HG02759 (cell line): ENCODE measurements around the gene PSMD11.

Experiments used
- ATAC-seq: cut with Tn5 transposase; IDR thresholded peaks from one replicate; pipeline ENCODE4 v1.9.1; 2021; ENCODE audit warnings: mild to moderate bottlenecking, moderate library complexity; ENCODE audit not compliant: unreplicated experiment

PSMD11 gene

GRCh38 chr17:32463304-32463703 lies 19.0 kb downstream of the PSMD11 start:
- ATAC-seq, result no peak

DNA sequence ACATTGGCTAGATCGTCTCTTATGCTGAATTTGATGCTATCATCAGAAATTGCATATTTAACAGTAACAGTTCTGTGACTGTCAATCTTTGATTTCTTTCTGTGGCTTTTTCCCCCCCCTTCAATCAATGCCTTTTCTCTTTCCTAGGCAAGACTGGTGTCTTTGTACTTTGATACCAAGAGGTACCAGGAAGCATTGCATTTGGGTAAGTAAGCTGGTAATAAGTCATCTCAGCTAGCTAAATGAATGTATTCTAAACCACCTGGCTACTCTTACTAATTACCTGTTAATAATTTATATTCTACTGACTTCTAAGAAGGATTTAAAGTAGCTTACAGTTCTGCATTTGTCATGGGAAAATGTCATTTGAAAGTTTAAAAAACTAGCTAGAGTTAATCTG lies 20.1 kb downstream of the PSMD11 start:
- no peak for ATAC-seq

DNA sequence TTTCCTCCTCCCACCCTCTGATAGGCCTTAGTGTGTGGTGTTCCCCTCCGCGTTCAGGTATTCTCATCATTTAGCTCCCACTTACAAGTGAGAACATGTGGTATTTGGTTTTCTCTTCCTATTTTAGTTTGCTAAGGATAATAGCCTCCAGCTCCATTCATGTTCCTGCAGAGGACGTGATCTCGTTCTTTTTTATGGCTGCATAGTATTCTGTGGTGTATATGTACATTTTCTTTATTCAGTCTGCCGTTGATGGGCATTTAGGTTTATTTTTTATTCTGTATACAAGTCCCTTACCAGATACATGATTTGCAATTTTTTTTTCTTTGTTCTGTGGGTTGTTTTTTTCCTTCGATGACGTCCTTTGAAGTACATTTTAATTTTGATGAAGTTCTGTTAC lies 23.6 kb downstream of the PSMD11 start:
- ATAC-seq, result no peak

DNA sequence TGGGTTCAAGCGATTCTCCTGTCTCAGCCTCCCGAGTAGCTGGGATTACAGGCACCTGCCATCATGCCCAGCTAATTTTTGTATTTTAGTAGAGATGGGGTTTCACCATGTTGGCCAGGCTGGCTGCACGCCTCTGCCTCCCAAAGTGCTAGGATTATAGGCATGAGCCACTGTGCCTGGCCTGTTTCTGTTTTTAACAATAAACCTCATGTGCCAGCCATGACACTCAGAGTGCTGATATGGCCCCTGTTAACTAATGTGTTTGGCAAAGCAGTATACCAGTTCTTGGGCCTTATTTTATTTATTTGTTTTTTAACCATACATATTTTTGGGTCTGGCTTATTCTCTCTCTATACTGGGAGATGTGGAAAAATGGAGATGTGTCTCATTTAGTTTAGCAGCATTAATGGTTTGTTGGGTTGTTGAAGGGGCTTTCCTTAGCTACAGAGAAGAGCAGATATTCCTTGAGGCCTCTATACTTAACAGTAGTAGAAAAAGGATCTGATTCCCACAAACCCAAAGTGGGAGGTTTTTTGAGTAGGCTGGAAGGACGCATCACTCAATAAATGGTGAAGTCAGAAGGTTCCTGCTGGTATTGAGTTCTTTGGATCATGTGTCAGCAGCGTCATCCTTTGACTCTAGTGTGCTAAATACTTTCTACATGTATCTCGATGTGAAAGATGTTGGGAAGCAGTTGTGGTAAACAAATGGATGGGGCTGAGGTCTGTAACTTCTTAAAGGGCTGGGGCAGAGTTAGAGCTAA lies 26.3 kb downstream of the PSMD11 start:
- no peak for ATAC-seq

DNA sequence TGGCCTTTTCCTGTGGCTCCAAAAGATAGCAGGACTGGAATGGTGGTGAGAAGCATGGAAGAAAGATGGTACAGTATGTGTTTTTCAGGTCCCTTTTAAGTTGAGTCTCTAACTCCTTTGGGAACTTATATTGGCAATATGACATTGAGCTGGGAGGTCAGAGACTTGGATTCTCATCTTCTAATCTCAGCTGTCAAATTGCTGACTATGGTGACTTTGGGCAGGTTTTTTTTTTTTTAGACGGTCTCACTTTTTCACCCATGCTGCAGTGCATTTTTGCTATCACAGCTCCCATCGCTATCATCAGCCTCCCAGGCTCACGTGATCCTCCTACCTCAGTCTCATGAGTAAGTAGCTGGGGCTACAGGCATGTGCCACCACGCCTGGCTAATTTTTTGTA lies 27.3 kb downstream of the PSMD11 start:
- no peak for ATAC-seq

DNA sequence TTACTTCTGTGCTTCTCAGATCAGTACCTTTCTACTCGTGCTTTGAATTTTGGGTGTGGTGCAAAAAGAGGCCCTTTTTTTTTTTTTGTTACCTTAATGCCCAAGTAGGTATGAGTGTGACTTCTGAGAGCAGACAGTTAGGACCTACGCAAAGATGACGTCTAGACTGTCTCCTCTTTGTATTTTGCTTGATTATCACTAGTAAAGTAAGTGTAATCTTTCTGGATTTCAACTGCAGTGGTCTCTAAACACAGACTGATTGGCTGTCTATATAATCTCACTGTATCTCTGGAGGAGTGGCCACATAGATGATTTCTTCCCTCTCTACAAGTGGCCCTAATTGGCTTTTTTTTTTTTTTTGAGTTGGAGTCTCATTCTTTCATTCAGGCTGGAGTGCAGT lies 30.9 kb downstream of the PSMD11 start:
- no peak for ATAC-seq

GRCh38 chr17:32477220-32477619 lies 32.9 kb downstream of the PSMD11 start:
- no peak for ATAC-seq

GRCh38 chr17:32479074-32479617 lies 34.8 kb downstream of the PSMD11 start:
- ATAC-seq, result no peak

DNA sequence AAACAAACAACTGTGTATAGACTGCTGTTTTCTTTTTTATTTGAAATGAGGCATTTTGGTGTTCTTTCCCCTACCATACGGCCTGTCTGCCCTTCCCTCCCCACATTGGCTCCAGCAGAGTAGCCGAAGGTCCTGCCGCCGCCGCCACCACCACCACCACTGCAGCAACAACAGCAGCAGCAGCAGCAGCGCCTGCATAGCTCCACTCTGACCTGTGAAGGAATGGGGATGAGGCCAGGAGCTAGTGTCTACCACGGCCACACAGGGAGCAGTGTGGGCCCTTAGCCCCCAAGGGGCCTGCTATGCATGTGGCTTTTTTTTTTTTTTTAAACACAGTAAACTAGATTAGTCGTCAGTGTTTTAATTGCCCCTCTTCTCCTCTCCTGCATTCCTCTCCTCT lies 36.9 kb downstream of the PSMD11 start:
- no peak for ATAC-seq

DNA sequence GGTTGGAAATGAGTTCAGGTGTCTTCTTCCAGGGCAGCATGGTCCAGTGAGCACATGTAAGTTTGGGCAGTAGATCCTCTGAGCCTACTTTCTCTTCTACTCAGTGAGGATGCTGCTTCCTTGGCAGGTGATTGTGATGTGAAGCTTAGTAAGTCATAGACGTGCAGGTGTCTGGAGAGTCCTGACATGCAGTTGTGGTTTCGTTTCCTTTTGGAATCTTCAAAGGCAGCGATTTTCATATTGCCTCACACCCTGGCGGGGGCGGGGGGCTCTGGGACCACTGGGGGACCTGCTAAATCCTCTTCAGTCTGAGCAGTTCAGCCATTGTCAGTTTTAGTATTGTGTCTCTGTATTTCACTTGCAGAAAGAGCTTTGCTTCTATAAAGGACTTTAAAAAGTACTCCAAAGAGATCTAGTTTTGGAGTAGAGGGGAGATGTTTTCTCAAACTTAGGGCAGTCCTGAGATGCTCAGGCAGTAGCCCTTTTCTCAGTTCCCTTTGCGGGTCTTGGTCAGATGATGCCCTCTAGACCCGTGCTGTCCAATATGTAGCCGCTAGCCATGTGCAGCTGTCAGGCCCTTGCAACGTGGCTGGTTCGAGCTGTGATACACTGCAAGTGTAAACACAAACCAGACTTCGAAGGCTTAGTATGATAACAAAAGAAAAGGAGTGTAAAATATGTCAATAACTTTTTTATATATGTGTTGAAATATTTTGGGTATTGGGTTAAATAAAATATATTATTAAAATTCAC lies 38.4 kb downstream of the PSMD11 start:
- ATAC-seq, result no peak

DNA sequence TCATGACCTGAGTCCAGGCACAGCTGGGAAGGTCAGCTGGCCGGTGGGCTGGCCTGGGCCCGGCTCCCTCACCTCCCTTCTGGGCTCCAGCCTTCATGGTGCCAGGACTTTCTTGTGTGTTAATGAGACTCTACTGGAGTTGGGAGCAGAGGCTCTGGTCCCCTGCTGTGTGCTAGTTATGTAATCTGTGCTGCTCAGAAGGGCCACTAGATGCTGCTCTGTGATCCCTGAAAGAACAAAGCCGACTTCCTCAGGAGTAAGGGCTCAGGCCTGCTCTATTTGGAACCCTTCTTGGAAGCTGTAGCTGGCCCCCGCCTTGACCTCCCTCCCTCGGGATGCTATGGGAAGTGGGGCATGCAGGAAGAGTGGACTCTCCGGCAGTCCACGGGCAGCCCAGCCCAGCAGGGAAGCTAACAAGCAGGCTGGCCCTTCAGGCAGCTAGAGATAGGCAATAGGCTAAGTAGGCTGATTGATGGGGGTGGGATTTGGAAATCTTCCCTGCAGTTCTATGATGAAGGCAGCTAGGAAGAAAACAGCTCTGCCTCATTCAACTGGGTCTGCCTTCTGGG lies 39.2 kb downstream of the PSMD11 start:
- ATAC-seq, result no peak

GRCh38 chr17:32484041-32484461 lies 39.7 kb downstream of the PSMD11 start:
- ATAC-seq, result no peak

- no peak for ATAC-seq
These were observed 40.3 kb downstream of the PSMD11 start for GRCh38 chr17:32484628-32485027.

GRCh38 chr17:32485261-32486110 lies 41.2 kb downstream of the PSMD11 start:
- no peak for ATAC-seq

GRCh38 chr17:32486111-32486700 lies 41.9 kb downstream of the PSMD11 start:
- ATAC-seq, result peak; percentile 71

- peak; percentile 62 for ATAC-seq
These were observed 42.6 kb downstream of the PSMD11 start, which contains the start of gene CDK5R1 for GRCh38 chr17:32486701-32487472. CDK5R1 (plus strand) TSS chr17:32486993; CDS start chr17:32487621, 628 bp downstream.

GRCh38 chr17:32487473-32488176 lies 43.3 kb downstream of the PSMD11 start:
- peak; percentile 20 for ATAC-seq

DNA sequence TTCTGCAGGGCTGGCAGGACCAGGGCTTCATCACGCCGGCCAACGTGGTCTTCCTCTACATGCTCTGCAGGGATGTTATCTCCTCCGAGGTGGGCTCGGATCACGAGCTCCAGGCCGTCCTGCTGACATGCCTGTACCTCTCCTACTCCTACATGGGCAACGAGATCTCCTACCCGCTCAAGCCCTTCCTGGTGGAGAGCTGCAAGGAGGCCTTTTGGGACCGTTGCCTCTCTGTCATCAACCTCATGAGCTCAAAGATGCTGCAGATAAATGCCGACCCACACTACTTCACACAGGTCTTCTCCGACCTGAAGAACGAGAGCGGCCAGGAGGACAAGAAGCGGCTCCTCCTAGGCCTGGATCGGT lies 43.9 kb downstream of the PSMD11 start:
- no peak for ATAC-seq

DNA sequence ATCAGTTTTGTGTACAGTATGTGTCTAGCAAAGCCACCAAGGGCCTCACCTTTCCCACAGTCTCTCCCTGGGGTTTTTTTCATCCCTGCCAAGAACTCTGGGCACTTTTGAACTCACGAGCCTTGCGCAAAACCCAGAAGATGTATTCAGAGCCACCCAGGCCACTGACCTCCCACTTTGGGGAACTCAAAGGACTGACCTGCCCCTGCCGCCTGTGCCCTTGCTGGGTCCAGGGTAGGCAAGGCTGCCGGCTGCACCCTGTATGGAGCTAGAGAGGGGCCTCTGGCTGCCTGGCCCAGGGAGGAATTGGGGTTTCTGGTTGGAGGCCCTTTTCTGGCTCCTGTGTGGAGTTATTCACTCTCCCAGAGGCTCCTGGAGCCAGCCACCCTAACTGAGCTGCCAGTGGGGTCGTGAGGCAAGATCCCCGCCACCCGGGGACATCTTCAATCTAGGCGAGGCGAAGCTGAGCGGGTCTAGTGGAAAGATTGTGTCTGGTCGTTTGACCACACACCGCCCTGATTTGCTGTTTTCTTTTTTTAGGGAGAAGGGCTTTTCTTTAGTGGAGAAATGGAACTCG lies 44.4 kb downstream of the PSMD11 start:
- no peak for ATAC-seq
